ENCODE results near the gene DNAJC11. TPM values are rescaled to one million over a fixed set of nuclear protein-coding genes. Genes with fewer than 3 reads are reported as not detected.

DNAJC11 gene
- total and polyA plus RNA-seq, 2 experiments from 2014 or later = 64.7 to 67.9 TPM

DNA sequence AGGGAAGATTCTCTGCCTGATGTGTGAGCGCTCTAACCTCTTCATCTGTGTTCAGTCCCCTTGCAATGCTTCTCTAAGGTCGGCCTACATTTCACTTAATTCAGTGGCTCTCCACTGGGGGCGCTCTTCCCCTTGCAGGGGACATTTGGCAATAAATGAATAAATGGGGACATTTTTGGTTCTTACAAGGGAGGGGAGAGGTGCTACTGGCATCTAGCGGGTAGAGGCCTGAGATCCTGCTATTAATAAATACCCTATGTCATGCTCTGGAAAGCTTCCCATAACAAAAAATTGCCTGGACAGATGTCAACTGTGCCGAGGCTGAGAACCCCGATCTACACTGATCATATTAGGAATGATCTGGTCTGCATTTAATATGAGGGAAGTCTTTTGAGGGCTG is 25.9 kb upstream of the DNAJC11 start:
- Histone ChIP-seq H3K27me3 (no peaks in the 10 kb centered on the region), H3K9me3 (ENCODE audit: low read depth) (no peaks in the 10 kb centered on the region), H3K36me3 (no peaks in the 10 kb centered on the region), H3K4me3 (no peak overlapping the region), H3K27ac (no peak overlapping the region), H3K4me1 (ENCODE audit: low read depth) (no peaks in the 10 kb centered on the region)
- TF ChIP-seq, protein P1, sequence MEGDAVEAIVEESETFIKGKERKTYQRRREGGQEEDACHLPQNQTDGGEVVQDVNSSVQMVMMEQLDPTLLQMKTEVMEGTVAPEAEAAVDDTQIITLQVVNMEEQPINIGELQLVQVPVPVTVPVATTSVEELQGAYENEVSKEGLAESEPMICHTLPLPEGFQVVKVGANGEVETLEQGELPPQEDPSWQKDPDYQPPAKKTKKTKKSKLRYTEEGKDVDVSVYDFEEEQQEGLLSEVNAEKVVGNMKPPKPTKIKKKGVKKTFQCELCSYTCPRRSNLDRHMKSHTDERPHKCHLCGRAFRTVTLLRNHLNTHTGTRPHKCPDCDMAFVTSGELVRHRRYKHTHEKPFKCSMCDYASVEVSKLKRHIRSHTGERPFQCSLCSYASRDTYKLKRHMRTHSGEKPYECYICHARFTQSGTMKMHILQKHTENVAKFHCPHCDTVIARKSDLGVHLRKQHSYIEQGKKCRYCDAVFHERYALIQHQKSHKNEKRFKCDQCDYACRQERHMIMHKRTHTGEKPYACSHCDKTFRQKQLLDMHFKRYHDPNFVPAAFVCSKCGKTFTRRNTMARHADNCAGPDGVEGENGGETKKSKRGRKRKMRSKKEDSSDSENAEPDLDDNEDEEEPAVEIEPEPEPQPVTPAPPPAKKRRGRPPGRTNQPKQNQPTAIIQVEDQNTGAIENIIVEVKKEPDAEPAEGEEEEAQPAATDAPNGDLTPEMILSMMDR (IDR thresholded peaks at IDR 0.05; ENCODE audit: low read depth, low read length) = peak; percentile 91
- peak; percentile 73 to 74 for DNase-seq (ENCODE audit: low read depth in 1 of 2, low spot score in 1 of 2)

DNA sequence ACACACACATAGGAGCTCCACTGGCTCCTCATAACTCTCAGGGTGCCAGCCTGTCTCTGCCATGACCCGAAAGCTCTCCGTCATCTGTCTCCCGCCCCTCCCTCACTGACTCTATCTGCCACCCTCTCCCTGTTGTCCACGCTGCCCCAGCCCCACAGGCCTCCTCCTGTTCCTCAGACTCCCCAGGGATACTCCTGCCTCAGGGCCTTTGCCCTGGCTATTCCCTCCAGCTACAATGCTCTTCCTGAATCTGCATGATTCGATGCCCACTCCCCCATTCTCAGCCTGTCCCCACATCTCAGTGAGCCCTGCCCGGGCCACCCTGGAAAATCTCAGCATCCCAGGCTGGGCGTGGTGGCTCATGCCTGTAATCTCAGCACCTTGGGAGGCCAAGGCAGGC is 24.6 kb upstream of the DNAJC11 start:
- TF ChIP-seq, protein P1 (IDR thresholded peaks at IDR 0.05; ENCODE audit: low read depth, low read length) = no peak
- H3K4me1 ChIP-seq (ENCODE audit: low read depth) = no peaks in the 10 kb centered on the region
- H3K27me3 ChIP-seq = no peaks in the 10 kb centered on the region
- H3K27ac ChIP-seq = no peak overlapping the region
- DNase-seq (ENCODE audit: low read depth in 1 of 2, low spot score in 1 of 2) = no peak
- H3K9me3 ChIP-seq (ENCODE audit: low read depth) = no peaks in the 10 kb centered on the region
- H3K4me3 ChIP-seq = no peak overlapping the region
- no peaks in the 10 kb centered on the region for H3K36me3 ChIP-seq

DNA sequence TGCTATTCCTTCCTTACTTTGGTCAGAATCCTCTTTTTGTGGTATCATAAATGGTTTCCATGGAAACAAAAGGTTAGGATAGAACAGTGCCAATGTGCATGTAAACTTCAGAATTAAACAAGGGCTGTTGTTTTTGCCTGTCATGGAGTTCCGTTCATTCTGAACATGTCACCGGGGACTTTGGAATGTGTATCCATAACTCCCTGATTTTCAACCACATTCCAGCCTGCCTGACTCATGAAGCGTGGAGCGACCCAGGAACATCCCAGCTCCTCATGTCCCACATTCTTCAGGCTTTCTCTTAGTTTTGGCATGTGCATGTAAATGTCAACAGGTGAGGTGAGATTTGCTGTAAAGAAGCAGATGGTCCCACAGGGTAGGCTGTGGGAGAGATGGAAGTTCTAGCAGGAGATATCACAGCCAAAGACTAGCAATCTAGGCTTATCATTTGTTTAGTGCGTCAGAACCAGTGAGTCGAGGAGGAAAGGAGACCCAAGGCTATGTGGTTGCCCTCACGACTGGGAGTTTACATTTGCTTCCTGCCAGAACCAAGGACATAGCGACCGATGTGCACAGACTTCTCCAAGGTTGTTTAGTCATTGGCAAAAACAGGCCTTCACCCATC is 23.0 kb upstream of the DNAJC11 start:
- no peaks in the 10 kb centered on the region for H3K36me3 ChIP-seq
- no peaks in the 10 kb centered on the region for H3K4me1 ChIP-seq (ENCODE audit: low read depth)
- no peaks in the 10 kb centered on the region for H3K9me3 ChIP-seq (ENCODE audit: low read depth)
- no peak overlapping the region for H3K4me3 ChIP-seq
- peak in 1 of 2 donors; percentile 89 for DNase-seq (ENCODE audit: low read depth in 1 of 2, low spot score in 1 of 2)
- no peaks in the 10 kb centered on the region for H3K27me3 ChIP-seq
- H3K27ac ChIP-seq = no peak overlapping the region
- TF ChIP-seq, protein P1 (IDR thresholded peaks at IDR 0.05; ENCODE audit: low read depth, low read length) = no peak

DNA sequence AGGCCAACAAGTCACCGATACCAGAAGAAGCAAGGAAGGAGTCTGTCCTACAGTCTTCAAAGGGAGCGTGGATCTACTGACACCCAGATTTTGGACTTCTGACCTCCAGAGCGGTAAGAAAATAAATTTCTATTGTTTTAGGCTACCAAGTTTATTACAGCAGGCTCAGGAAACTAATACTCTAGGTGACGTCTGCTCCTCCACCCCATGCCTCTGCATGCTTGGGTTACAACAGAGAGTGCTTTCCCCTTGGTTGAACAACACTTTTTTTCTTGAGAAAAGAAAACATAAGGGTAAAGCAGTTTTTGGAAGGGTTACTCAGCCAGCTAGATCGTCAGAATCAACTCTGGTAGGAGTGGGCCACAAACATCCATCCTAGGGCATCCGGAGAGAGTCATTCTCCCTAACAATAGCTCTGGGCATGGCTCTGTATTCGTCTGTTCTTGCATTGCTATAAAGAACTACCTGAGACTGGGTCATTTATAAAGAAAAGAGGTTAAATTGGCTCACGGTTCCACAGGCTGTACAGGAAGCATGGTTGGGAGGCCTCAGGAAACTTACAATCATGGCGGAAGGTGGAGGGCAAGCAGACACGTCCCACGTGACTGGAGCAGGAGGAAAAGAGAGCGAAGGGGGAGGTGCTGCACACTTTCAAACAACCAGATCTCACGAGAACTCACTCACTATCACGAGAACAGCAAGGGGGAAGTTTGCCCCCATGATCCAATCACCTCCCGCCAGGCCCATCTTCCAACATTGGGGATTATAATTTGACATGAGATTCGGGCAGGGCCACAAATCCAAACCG is 22.2 kb upstream of the DNAJC11 start:
- no peak overlapping the region for H3K27ac ChIP-seq
- H3K4me1 ChIP-seq (ENCODE audit: low read depth) = no peaks in the 10 kb centered on the region
- peak in 1 of 2 donors; percentile 7 for DNase-seq (ENCODE audit: low read depth in 1 of 2, low spot score in 1 of 2)
- H3K9me3 ChIP-seq (ENCODE audit: low read depth) = no peaks in the 10 kb centered on the region
- TF ChIP-seq, protein P1 (IDR thresholded peaks at IDR 0.05; ENCODE audit: low read depth, low read length) = no peak
- no peaks in the 10 kb centered on the region for H3K36me3 ChIP-seq
- H3K27me3 ChIP-seq = no peaks in the 10 kb centered on the region
- H3K4me3 ChIP-seq = no peak overlapping the region

DNA sequence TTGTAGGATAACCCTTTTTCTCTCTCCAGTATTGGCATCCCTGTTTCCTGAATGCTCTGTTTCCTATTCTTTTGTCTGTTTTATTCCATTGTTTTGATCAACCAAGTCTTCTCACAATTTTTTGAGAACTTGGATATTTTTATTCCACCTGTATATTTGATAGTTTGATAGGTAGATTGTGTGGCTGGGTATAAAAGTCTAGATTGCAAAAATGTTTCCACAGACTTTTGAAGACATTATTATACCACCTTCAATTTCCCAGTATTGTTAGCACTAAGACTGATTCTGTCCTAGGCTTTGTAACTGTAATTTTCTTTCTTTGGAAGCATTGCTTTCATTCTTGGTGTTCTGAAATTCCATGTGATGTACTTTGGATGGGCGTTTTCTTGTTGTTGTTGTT is 9.6 kb upstream of the DNAJC11 start:
- DNase-seq (ENCODE audit: low read depth in 1 of 2, low spot score in 1 of 2) = no peak
- Histone ChIP-seq H3K4me1 (ENCODE audit: low read depth) (no peaks in the 10 kb centered on the region), H3K36me3 (no peaks in the 10 kb centered on the region), H3K27me3 (peaks cover 13% of the 10 kb centered on the region), H3K4me3 (no peak overlapping the region), H3K27ac (no peak overlapping the region), H3K9me3 (ENCODE audit: low read depth) (no peaks in the 10 kb centered on the region)
- TF ChIP-seq, protein P1 (IDR thresholded peaks at IDR 0.05; ENCODE audit: low read depth, low read length) = no peak

Data from cardiac muscle cell (in vitro differentiated cells and primary cell).